ENCODE data around the gene SPATA32.

The SPATA32 gene

GRCh38 chr17:45307290-45308015 is 45.6 kb upstream of the SPATA32 start:
- DNase-seq, result no peak
- Histone ChIP-seq H4K20me1 (ENCODE audit: insufficient read depth, low read length) (peaks cover 28% of the 10 kb centered on the region), H3K4me3 (ENCODE audit: low read depth in 1 of 2, low read length in 2 of 2) (no peak overlapping the region), H3K9ac (ENCODE audit: low read depth, low read length) (no peak overlapping the region), H3K36me3 (ENCODE audit: insufficient read depth, low read length) (peaks cover 29% of the 10 kb centered on the region), H2AFZ (ENCODE audit: low read depth, low read length) (no peak overlapping the region), H3K9me3 (ENCODE audit: insufficient read depth, low read length, severe bottlenecking) (no peaks in the 10 kb centered on the region), H3K4me1 (ENCODE audit: insufficient read depth, low read length) (peaks cover 15% of the 10 kb centered on the region), H3K27me3 (ENCODE audit: insufficient read depth, low read length, poor library complexity) (no peaks in the 10 kb centered on the region), H3K4me2 (ENCODE audit: insufficient read depth, low read length) (no peak overlapping the region), H3K79me2 (ENCODE audit: insufficient read depth, low read length) (peaks cover 80% of the 10 kb centered on the region), H3K27ac (ENCODE audit: low read length) (no peak overlapping the region)
- TF ChIP-seq CTCF (IDR thresholded peaks at IDR 0.05; ENCODE audit: borderline replicate concordance, extremely low read depth, low read length, poor library complexity, severe bottlenecking), result no peak
- TF ChIP-seq EZH2 (IDR thresholded peaks at IDR 0.05; ENCODE audit: borderline replicate concordance, low read depth, low read length, severe bottlenecking), result no peak
- no peak for ATAC-seq (ENCODE audit: insufficient read depth, low read depth)

GRCh38 chr17:45306623-45307022 is 44.7 kb upstream of the SPATA32 start:
- no peak overlapping the region for H3K4me3 ChIP-seq (ENCODE audit: low read depth in 1 of 2, low read length in 2 of 2)
- ATAC-seq (ENCODE audit: insufficient read depth, low read depth) (no peak), DNase-seq (no peak)
- H3K4me2 ChIP-seq (ENCODE audit: insufficient read depth, low read length), result no peak overlapping the region
- no peak overlapping the region for H2AFZ ChIP-seq (ENCODE audit: low read depth, low read length)
- H3K36me3 ChIP-seq (ENCODE audit: insufficient read depth, low read length), result peaks cover 24% of the 10 kb centered on the region
- peaks cover 76% of the 10 kb centered on the region for H3K79me2 ChIP-seq (ENCODE audit: insufficient read depth, low read length)
- peaks cover 6% of the 10 kb centered on the region for H3K4me1 ChIP-seq (ENCODE audit: insufficient read depth, low read length)
- peaks cover 28% of the 10 kb centered on the region for H4K20me1 ChIP-seq (ENCODE audit: insufficient read depth, low read length)
- no peak overlapping the region for H3K27ac ChIP-seq (ENCODE audit: low read length)
- H3K27me3 ChIP-seq (ENCODE audit: insufficient read depth, low read length, poor library complexity), result no peaks in the 10 kb centered on the region
- H3K9ac ChIP-seq (ENCODE audit: low read depth, low read length), result no peak overlapping the region
- H3K9me3 ChIP-seq (ENCODE audit: insufficient read depth, low read length, severe bottlenecking), result no peaks in the 10 kb centered on the region
- TF ChIP-seq EZH2 (IDR thresholded peaks at IDR 0.05; ENCODE audit: borderline replicate concordance, low read depth, low read length, severe bottlenecking) (no peak), CTCF (IDR thresholded peaks at IDR 0.05; ENCODE audit: borderline replicate concordance, extremely low read depth, low read length, poor library complexity, severe bottlenecking) (peak; percentile 20)

- no peak overlapping the region for H3K27ac ChIP-seq (ENCODE audit: low read length)
- no peak for ATAC-seq (ENCODE audit: insufficient read depth, low read depth)
- peaks cover 28% of the 10 kb centered on the region for H4K20me1 ChIP-seq (ENCODE audit: insufficient read depth, low read length)
- no peaks in the 10 kb centered on the region for H3K9me3 ChIP-seq (ENCODE audit: insufficient read depth, low read length, severe bottlenecking)
- no peak overlapping the region for H2AFZ ChIP-seq (ENCODE audit: low read depth, low read length)
- H3K9ac ChIP-seq (ENCODE audit: low read depth, low read length), result no peak overlapping the region
- H3K4me3 ChIP-seq (ENCODE audit: low read depth in 1 of 2, low read length in 2 of 2), result no peak overlapping the region
- peaks cover 19% of the 10 kb centered on the region for H3K36me3 ChIP-seq (ENCODE audit: insufficient read depth, low read length)
- TF ChIP-seq CTCF (IDR thresholded peaks at IDR 0.05; ENCODE audit: borderline replicate concordance, extremely low read depth, low read length, poor library complexity, severe bottlenecking), result no peak
- TF ChIP-seq EZH2 (IDR thresholded peaks at IDR 0.05; ENCODE audit: borderline replicate concordance, low read depth, low read length, severe bottlenecking), result no peak
- peaks cover 1% of the 10 kb centered on the region; the same call in 1 of the 2 replicates for H3K4me1 ChIP-seq (ENCODE audit: insufficient read depth, low read length)
- H3K27me3 ChIP-seq (ENCODE audit: insufficient read depth, low read length, poor library complexity), result no peaks in the 10 kb centered on the region
- DNase-seq, result no peak
- H3K79me2 ChIP-seq (ENCODE audit: insufficient read depth, low read length), result peaks cover 74% of the 10 kb centered on the region
- no peak overlapping the region for H3K4me2 ChIP-seq (ENCODE audit: insufficient read depth, low read length)
Measured at GRCh38 chr17:45306094-45306493, 44.2 kb upstream of the SPATA32 start.

All from DND-41 (cell line).